Stimulated activated CD4-positive, alpha-beta T cell treated with anti-CD3 and anti-CD28 coated beads, Interleukin-15, amount 100 ng/mL, for 48 hours (primary cell): ENCODE results near the gene CLTCL1.

Experiments used
- DNase-seq, 2 donors: peaks; one replicate each; pipeline ENCODE4 v3.0.0-alpha.2; 2020; ENCODE audit warnings: low read depth in 2 of 2

CLTCL1 gene

DNA sequence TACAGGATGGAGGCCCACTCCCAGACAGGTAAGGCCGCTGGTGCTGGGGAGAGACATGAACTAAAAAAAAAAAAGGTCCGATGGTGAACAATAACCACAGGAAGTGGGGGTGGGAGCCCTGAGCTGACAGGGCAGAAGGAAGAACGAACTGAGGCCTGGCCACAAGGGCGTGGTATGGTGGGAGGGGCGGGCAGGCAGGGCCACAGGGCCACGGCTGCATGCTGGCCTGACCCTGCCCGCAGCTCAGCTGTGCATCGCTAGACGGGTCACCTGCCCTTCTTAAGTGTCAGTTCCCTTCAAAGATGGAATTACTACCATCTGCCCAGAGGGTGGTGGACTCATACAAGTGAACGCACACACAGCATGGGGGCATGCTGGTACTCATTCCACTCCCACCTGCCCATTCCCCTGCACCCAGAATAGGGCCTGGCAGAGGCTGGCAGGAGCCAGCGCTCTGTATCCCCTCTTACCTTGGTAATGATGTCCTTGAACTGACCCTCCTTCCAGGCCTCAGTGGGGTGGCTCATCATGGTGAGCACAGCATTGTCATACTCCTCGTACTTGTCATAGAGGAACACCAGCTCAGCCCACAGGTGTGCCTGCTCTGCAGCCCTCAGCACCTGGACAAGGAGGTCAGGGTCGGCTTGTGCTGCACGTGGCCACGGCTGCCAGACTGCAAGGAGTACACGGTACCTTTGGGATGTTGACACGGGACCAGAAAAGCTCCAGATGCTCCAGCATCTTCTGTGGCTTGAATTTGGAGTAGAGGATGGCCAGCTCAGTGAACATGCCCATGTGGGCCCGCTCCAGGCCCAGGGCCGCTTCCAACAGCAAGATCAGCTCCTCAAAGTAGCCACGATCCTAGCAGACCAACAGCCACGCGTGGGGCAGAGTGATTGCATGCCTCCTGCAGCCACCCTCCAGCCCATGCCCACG is 95.5 kb downstream of the CLTCL1 start:
- DNase-seq: no peak

- DNase-seq: no peak
These were observed 96.6 kb downstream of the CLTCL1 start for GRCh38 chr22:19194766-19195536.

- DNase-seq: no peak
These were observed 97.6 kb downstream of the CLTCL1 start for GRCh38 chr22:19193879-19194278.

- DNase-seq: no peak
These were observed 103.6 kb downstream of the CLTCL1 start for GRCh38 chr22:19187716-19188563.

DNA sequence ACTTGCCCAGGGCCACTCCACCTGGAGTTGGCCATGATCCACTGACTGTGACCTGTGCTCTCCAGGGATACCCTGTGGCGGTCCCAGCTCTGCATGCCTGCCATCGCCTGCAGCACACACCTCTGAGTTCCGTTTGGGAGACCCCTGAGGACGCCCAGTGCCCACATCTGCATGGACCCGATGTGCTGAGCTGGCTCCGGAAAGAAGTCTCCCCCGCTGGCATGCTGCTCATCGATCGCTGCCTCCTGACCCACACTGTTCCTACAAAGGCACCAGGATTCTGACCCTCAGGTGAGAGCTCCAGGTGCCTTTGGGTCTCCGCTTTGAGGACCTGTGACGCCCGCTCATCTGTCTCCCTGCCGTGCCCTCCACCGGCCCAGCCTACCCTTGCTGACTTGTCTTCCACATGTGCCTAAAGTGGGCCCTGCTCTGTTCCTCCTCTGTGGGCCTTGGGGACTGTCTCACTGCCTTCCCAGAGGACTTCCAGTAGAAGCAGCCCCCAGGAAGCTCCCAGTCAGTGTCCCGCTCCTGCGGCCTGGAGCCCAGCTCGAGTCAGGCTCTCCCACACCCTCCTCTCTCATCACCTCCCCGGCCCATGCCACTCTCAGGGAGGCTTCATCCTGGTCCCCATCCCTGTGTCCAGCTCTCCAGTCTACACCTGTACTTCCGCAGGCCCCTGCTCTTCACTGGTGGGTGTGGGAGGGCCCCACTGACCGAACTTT is 107.1 kb downstream of the CLTCL1 start:
- no peak for DNase-seq

- DNase-seq: no peak
These were observed 108.3 kb downstream of the CLTCL1 start for GRCh38 chr22:19183216-19183615.

DNA sequence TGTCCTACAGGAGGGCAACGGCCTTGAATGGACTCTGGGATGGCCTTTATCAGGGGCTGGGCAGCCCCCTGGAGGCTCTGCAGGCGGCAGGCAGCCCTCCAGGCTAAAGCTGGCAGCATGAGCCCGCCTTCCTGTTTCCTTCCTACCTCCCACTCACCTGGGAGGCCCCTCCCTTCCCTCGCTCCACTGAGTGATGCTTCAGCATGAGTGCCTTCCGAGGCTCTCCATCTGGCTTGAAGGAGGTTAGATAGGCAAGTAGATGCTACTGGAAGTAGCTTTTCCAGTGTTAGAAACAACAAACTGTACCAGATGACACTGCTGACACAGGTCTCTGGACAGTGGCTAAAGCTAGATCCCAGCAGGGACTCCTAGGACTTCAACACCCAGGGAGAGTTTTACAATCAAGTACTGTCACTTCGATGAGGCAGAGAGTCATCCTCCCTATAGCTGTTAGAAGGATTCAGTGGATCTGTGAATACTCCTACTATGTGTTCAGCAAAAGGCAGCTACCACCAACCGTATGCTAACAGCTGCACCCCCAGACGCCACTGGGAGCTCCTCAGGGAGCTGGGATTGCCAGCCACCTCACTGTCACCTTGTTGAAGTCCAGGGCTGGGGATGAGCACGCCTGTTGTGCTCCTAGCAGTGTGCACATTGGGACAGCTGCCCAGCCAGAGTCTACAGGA is 108.9 kb downstream of the CLTCL1 start:
- DNase-seq: no peak

DNA sequence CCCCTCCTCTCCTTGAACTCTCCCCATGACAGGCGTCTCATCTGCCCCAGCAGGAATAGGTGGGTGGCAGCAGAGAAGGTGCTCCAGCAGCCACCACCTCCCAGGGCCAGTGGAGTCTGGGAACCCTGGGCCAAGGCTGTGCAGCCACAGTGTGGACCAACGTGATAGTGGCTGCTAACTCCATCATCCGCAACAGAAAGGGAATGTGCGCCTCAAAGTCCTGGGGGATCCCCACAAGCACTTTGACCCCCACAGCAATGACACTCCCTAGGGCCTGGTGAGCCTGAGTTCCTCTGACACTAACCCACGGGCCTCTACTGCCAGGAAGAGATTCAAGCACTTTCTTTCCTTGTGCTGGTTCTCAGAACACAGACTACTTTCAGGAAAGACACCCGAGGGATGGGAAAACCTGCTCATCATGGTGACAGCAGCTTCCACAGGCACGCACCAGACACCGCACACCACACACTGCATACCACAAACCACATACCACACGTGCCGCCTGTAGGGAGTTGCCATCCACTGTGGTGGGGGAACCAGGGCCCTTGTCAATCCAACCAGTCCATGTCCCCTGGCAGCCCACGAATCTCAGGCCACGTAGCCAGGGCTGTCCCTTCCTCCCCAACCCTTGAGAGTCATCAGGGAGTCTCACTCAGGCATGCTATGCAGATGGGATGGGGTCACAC is 109.6 kb downstream of the CLTCL1 start:
- DNase-seq: no peak

- DNase-seq: no peak
These were observed 110.6 kb downstream of the CLTCL1 start for GRCh38 chr22:19180740-19181410.

DNA sequence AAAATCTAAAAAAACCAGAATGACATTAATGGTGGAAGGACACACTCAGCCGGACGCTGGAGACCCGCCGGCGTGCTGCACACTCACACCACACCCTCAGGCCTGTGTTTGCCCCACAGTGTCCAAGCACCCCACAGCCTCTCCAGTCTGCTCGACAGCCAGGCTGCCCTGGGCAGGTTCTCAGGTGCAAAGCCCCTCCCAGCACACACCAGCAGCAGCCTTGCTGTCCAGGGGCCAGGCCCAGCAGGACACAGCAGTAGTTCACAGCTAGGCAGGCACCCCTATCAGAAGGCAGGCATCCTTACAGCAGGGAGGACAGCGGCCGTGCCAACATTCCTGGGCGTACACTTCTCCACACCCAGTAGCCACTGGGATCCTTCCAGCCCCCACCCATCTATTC is 111.3 kb downstream of the CLTCL1 start:
- no peak for DNase-seq

DNA sequence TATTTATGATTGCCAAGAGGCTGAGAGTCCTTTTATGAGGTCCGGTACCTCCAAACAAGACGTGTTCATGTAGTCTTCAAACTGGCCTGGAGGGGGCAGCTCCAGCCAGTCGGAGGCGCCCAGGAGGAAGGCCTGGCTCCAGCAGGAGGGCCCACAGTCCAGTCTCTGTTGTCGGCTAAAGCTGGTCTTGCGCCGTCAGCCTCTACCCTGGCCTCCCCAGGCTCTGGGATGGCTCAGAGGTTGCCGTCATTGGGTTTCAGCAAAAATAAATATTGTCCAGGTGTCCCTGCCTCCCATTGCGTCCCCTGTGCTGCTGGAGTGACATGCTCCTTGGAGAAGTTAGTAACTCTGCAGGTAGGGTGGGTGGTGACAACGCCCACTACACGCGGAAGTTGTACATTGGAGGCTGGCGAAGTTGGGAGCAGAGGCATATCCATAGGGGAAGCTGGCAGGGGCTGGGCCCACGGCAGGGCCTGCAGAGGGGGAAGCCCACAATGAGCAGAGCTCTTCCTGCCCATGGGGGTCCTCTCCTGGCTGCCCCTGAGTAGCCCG is 111.9 kb downstream of the CLTCL1 start:
- peak in 1 of 2 donors; percentile 38 for DNase-seq

GRCh38 chr22:19178657-19179496 is 112.6 kb downstream of the CLTCL1 start, which contains the start of gene SLC25A1:
SLC25A1 (minus strand) TSS chr22:19178736; CDS start chr22:19178673, 63 bp downstream.
- peak; percentile 73 to 88 for DNase-seq

GRCh38 chr22:19178065-19178656 is 113.4 kb downstream of the CLTCL1 start:
- DNase-seq: peak in 1 of 2 donors; percentile 34

GRCh38 chr22:19177164-19178064 is 114.1 kb downstream of the CLTCL1 start:
- no peak for DNase-seq

DNA sequence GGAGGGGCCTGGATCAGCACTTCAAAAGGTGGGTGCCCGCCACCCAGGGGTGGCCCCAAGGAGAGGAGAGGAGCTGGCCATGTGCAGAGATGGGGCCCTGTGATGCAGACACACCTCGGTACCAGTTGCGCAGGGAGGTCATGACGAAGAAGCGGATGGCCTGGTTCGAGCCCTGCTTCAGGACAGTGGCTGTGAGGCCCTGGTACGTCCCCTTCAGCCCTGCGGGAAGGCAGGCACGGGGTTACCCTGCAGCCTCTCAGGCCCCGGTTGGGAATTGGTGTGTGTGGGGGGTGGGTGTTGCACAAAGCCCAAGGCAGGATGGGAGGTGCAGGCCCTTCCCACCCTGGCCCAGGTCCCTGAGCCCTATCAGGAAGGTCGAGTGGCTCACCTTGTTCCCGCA is 114.8 kb downstream of the CLTCL1 start:
- no peak for DNase-seq

- DNase-seq: no peak
These were observed 115.3 kb downstream of the CLTCL1 start for GRCh38 chr22:19176175-19176643.
